Body of pancreas (tissue), 4 donors: ENCODE measurements around the gene CNGB1. TPM values are rescaled to one million over a fixed set of nuclear protein-coding genes. Genes with fewer than 3 reads are reported as not detected.

Source experiments
- ATAC-seq: fragments of 150-250 bp; one replicate; pipeline ENCODE4 v1.9.1; 2016
- DNase-seq, 4 donors: peaks; one replicate each; pipeline ENCODE4 v3.0.0-alpha.2; 2019
- H3K27ac ChIP-seq, 4 donors: fragments of 200-600 bp; sonication (generic); 1 replicate in 3 of 4; 2 replicates in 1 of 4; pipeline versions ENCODE4 v1.5.1 to v1.6.1; 2016 to 2019; ENCODE audit warnings: mild to moderate bottlenecking in 1 of 4, mixed read lengths in 1 of 4, moderate library complexity in 1 of 4
- H3K27me3 ChIP-seq, 2 donors: fragments of 200-600 bp; sonication (generic); one replicate each; pipeline ENCODE4 v1.6.0; 2016; ENCODE audit warnings: mild to moderate bottlenecking in 1 of 2
- H3K36me3 ChIP-seq, 2 donors: fragments of 200-600 bp; sonication (generic); replicated peaks in 1 of 2; 2 replicates each; pipeline ENCODE4 v1.5.1; 2016; ENCODE audit warnings: low read depth in 2 of 2; ENCODE audit not compliant: insufficient read depth in 1 of 2
- H3K4me1 ChIP-seq: fragments of 200-600 bp; sonication (generic); one replicate; pipeline ENCODE4 v1.6.0; 2016
- H3K4me3 ChIP-seq, 2 donors: fragments of 200-600 bp; sonication (generic); 1 replicate in 1 of 2; 2 replicates in 1 of 2; pipeline ENCODE4 v1.5.1; 2016 to 2019
- H3K9me3 ChIP-seq, 3 donors: fragments of 200-600 bp; sonication (generic); 1 replicate in 2 of 3; 2 replicates in 1 of 3; pipeline ENCODE4 v1.5.1; 2016
- POLR2A ChIP-seq, 3 donors: fragments of 450-650 bp; IDR thresholded peaks; one replicate each; pipeline ENCODE4 v1.6.1; 2016; ENCODE audit warnings: antibody characterized with exemption in 3 of 3, mild to moderate bottlenecking in 2 of 3
- WGBS, 2 donors: methylation state at CpG; one replicate each; pipeline ENCODE4 v1.1.5; 2017; 5-methylcytosine and 5-hydroxymethylcytosine counted together
- intact Hi-C: fragments of 100-400 bp; cut with DNase I; formaldehyde crosslinking; loops from one replicate; pipeline ENCODE4 v1.15.1; 2023
- total RNA-seq, 2 donors: library from RNA; depleted of rRNA; stranded (reverse); fragments of >200 nt; gene quantifications; one replicate each; pipeline ENCODE4 v1.1.0, GENCODE V29; 2016
- TF ChIP-seq, protein P1 (sequence below), 7 experiments: fragments of 450-650 bp in 4 of 7; fragments of 200-600 bp in 3 of 7; sonication (generic) in 3 of 7; IDR thresholded peaks; one replicate each; pipeline ENCODE4 v1.5.1; 2016 to 2019; ENCODE audit warnings: antibody characterized with exemption in 7 of 7

Gene CNGB1
- total RNA-seq, 2 donors from 2014 or later = not detected

DNA sequence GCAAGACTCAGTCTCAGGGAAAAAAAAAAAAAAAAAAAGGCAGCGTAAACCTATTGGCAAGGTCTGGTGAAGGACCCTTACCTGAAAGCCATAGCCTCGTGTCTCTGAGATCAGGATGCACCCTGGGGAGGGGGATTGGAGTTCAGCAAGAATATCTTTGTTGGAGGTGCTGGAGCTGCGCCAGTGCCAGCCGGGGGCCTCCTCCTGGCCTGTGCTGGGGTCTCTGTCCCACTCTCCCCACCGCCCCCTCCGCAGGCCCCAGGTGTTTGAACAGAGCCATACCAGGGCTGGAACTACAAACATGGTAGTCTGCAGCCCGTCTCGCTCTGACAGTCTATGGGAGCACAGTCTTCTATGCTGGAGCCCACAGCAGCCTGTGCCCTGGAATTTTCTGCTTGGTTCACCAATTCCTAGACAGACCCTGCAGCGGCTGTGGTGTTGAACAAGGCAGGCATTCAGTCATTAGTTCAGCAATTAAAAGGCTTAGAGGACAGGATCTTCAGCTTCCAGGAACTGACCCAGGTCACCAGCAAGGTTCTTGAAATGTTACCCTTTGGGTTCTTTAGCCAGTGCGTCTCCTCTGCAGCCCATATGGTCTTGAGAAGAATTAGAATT, 126.4 kb downstream of the CNGB1 start:
- Histone ChIP-seq H3K9me3 (no peaks in the 10 kb centered on the region), H3K4me1 (peaks cover 33% of the 10 kb centered on the region), H3K36me3 (no peaks in the 10 kb centered on the region), H3K27ac (no peak overlapping the region), H3K4me3 (no peak overlapping the region), H3K27me3 (no peaks in the 10 kb centered on the region)
- DNase-seq (no peak), ATAC-seq (no peak)
- 90 to 94% methylated on average over 4 to 10 of the region's 10 CpGs for WGBS, 2 donors
- TF ChIP-seq, protein P1, sequence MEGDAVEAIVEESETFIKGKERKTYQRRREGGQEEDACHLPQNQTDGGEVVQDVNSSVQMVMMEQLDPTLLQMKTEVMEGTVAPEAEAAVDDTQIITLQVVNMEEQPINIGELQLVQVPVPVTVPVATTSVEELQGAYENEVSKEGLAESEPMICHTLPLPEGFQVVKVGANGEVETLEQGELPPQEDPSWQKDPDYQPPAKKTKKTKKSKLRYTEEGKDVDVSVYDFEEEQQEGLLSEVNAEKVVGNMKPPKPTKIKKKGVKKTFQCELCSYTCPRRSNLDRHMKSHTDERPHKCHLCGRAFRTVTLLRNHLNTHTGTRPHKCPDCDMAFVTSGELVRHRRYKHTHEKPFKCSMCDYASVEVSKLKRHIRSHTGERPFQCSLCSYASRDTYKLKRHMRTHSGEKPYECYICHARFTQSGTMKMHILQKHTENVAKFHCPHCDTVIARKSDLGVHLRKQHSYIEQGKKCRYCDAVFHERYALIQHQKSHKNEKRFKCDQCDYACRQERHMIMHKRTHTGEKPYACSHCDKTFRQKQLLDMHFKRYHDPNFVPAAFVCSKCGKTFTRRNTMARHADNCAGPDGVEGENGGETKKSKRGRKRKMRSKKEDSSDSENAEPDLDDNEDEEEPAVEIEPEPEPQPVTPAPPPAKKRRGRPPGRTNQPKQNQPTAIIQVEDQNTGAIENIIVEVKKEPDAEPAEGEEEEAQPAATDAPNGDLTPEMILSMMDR (IDR thresholded peaks at IDR 0.05) = no peak
- TF ChIP-seq POLR2A (IDR thresholded peaks at IDR 0.05) = no peak
- intact Hi-C loops = no loop called here

DNA sequence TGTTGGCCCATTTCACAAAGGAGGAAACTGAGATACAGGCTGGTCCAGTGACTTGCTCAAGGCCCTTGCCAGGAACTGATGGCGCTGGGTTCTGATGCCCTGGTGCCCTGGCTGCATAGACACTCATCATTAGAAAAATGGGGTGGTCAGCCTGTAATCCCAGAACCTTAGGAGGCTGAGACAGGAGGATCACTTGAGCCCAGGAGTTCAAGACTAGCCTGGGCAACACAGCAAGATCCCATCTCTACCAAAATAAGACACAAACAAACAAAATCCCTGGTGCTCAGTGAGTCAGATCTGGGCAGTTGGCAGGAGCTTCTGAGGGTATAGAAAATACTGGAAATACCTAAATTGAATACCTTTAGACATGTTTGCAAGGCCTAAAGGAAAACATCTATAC, 127.5 kb downstream of the CNGB1 start:
- DNase-seq (no peak), ATAC-seq (no peak)
- peak overlapping the region in 3 of 4 donors; percentile 66 to 80 (median 69) for H3K27ac ChIP-seq
- no peak for TF ChIP-seq POLR2A (IDR thresholded peaks at IDR 0.05)
- TF ChIP-seq, protein P1 (IDR thresholded peaks at IDR 0.05) = no peak
- H3K36me3 ChIP-seq = no peaks in the 10 kb centered on the region
- H3K9me3 ChIP-seq = no peaks in the 10 kb centered on the region
- H3K4me1 ChIP-seq = peaks cover 33% of the 10 kb centered on the region
- intact Hi-C loops = no loop called here
- no peak overlapping the region for H3K4me3 ChIP-seq
- H3K27me3 ChIP-seq = no peaks in the 10 kb centered on the region
- WGBS, 2 donors = 31 to 100% methylated on average over 1 of the region's 1 CpG

GRCh38 chr16:57842601-57843000, 128.3 kb downstream of the CNGB1 start:
- no peaks in the 10 kb centered on the region for H3K27me3 ChIP-seq

DNA sequence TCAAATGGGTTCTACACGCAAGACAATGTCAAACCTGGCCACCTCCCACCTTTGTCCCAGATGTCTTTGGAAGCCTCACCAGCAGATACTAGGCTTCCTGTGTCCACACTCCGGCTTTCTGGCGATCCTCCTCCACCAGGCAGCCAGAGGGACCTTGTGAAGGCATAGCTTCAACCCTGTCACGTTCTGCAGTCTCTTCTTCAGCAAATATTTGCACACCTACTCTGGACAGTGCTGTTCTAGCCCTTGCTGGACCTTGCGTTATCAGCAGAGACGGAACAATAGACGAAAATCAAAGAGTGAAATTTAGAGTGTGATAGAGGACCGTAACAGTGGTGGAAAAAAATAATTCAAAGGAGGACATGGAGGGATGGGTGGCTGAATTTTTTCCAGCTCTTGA, 130.1 kb downstream of the CNGB1 start:
- ATAC-seq = no peak
- Histone ChIP-seq H3K4me1 (peaks cover 21% of the 10 kb centered on the region), H3K27me3 (no peaks in the 10 kb centered on the region), H3K36me3 (no peaks in the 10 kb centered on the region), H3K27ac (peak overlapping the region in 2 of 4 donors; percentile 66 to 80), H3K4me3 (no peak overlapping the region), H3K9me3 (no peaks in the 10 kb centered on the region)
- intact Hi-C loops = no loop called here
- no peak for TF ChIP-seq POLR2A (IDR thresholded peaks at IDR 0.05)
- TF ChIP-seq, protein P1 (IDR thresholded peaks at IDR 0.05) = no peak
- 74% methylated on average over 8 of the region's 8 CpGs for WGBS, 2 donors
- no peak for DNase-seq

More at GRCh38 chr16:57842601-57843000, 128.3 kb downstream of the CNGB1 start:
- no peak for TF ChIP-seq POLR2A (IDR thresholded peaks at IDR 0.05)
- TF ChIP-seq, protein P1 (IDR thresholded peaks at IDR 0.05) = no peak
- Histone ChIP-seq H3K36me3 (no peaks in the 10 kb centered on the region), H3K4me1 (peaks cover 33% of the 10 kb centered on the region), H3K4me3 (no peak overlapping the region), H3K9me3 (no peaks in the 10 kb centered on the region), H3K27ac (peak overlapping the region in 3 of 4 donors; percentile 66 to 80 (median 69))
- 76% methylated on average over 5 of the region's 5 CpGs for WGBS, 2 donors
- intact Hi-C loops = no loop called here
- ATAC-seq = peak; percentile 25
- no peak for DNase-seq

DNA sequence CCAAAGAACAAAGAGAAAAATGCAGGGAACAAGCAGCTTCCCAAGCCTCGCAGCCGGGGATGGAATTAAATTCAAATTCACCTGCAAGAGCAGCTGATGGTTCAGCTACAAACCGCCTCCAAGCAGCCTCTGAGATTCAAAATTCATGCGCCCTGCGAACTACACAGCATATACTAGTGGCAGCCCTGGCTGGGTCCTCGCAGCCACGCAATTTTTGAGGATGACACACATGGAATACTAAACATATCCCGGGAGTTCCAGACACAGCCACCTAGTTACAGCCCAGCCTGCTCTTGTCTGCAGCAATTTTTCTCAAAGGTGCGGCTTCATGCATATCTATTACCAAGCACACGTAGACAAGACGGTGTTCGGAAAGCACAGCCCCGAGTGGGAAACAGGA, 132.8 kb downstream of the CNGB1 start:
- Histone ChIP-seq H3K27ac (peak overlapping the region in 2 of 4 donors; percentile 2 to 33), H3K27me3 (no peaks in the 10 kb centered on the region), H3K4me1 (peaks cover 4% of the 10 kb centered on the region), H3K36me3 (no peaks in the 10 kb centered on the region), H3K4me3 (no peak overlapping the region), H3K9me3 (no peaks in the 10 kb centered on the region)
- no peak for TF ChIP-seq POLR2A (IDR thresholded peaks at IDR 0.05)
- TF ChIP-seq, protein P1 (IDR thresholded peaks at IDR 0.05) = no peak
- intact Hi-C loops = no loop called here
- ATAC-seq (no peak), DNase-seq (no peak)
- WGBS, 2 donors = 66 to 79% methylated on average over 10 to 13 of the region's 13 CpGs
